Retinal pigment epithelial cell (primary cell): ENCODE data around the gene KCNA1.
"Not testable (repeated sequence)": the region's sequence is repeated elsewhere in the genome, so short reads cannot be mapped to it uniquely, and the experiment has no call there.

Source experiments
- DNase-seq: peaks from one replicate; pipeline ENCODE4 v3.0.0-alpha.2; 2010; ENCODE audit warnings: low read depth
- H3K4me3 ChIP-seq: 2 replicates; pipeline ENCODE4 v1.5.1; 2011; ENCODE audit warnings: mild to moderate bottlenecking, low read length, control low read depth, moderate library complexity
- CTCF ChIP-seq: conservative IDR thresholded peaks from 2 replicates; pipeline ENCODE4 v1.5.1; 2011; ENCODE audit warnings: low read depth, low read length, control low read depth, inconsistent platforms

KCNA1 gene

GRCh38 chr12:4870423-4870822 lies 39.3 kb upstream of the KCNA1 start:
- DNase-seq, result no peak
- H3K4me3 ChIP-seq, result no peak overlapping the region
- no peak for TF ChIP-seq CTCF

GRCh38 chr12:4871514-4871913 lies 38.2 kb upstream of the KCNA1 start:
- no peak overlapping the region for H3K4me3 ChIP-seq
- no peak for TF ChIP-seq CTCF
- no peak for DNase-seq

GRCh38 chr12:4873947-4874346 lies 35.8 kb upstream of the KCNA1 start:
- H3K4me3 ChIP-seq, result no peak overlapping the region
- DNase-seq, result no peak
- TF ChIP-seq CTCF, result no peak

GRCh38 chr12:4874671-4875070 lies 35.0 kb upstream of the KCNA1 start:
- no peak for DNase-seq
- TF ChIP-seq CTCF, result no peak
- H3K4me3 ChIP-seq, result no peak overlapping the region

GRCh38 chr12:4879481-4879880 lies 30.2 kb upstream of the KCNA1 start:
- not testable (repeated sequence) for DNase-seq

GRCh38 chr12:4881266-4882064 lies 28.2 kb upstream of the KCNA1 start:
- no peak for TF ChIP-seq CTCF
- H3K4me3 ChIP-seq, result no peak overlapping the region
- DNase-seq, result no peak

More at GRCh38 chr12:4879481-4879880, 30.2 kb upstream of the KCNA1 start:
- not testable (repeated sequence) for H3K4me3 ChIP-seq

GRCh38 chr12:4891866-4892265 lies 17.8 kb upstream of the KCNA1 start:
- no peak overlapping the region for H3K4me3 ChIP-seq
- no peak for DNase-seq
- TF ChIP-seq CTCF, result no peak
